Muscle of leg (tissue), 11 donors: Measurements from ENCODE around the gene ARHGAP44. TPM values are rescaled to one million over a fixed set of nuclear protein-coding genes. Genes with fewer than 3 reads are reported as not detected.

ENCODE experiments used
- DNase-seq: peaks from one replicate; pipeline ENCODE4 v3.0.0; 2013
- H3K27ac ChIP-seq: one replicate; pipeline ENCODE4 v1.5.1; 2013; ENCODE audit warnings: mild to moderate bottlenecking, low read length, control low read depth
- H3K27me3 ChIP-seq: one replicate; pipeline ENCODE4 v1.6.1; 2013; ENCODE audit warnings: low read length; ENCODE audit not compliant: control insufficient read depth, insufficient read depth
- H3K36me3 ChIP-seq: one replicate; pipeline ENCODE4 v1.6.1; 2013; ENCODE audit warnings: low read length; ENCODE audit not compliant: control insufficient read depth, insufficient read depth
- H3K4me1 ChIP-seq: one replicate; pipeline ENCODE4 v1.6.1; 2013; ENCODE audit warnings: low read length; ENCODE audit not compliant: control insufficient read depth, insufficient read depth
- H3K4me3 ChIP-seq: one replicate; pipeline ENCODE4 v1.5.1; 2013; ENCODE audit warnings: low read length, control low read depth
- H3K9me3 ChIP-seq: replicated peaks from 2 replicates; pipeline ENCODE4 v1.6.1; 2013; ENCODE audit warnings: low read depth, low read length; ENCODE audit not compliant: control insufficient read depth
- WGBS: methylation state at CpG from one replicate; pipeline ENCODE4 v1.1.5; 2013; ENCODE audit warnings: missing lambda C conversion rate; ENCODE audit not compliant: insufficient coverage; 5-methylcytosine and 5-hydroxymethylcytosine counted together
- polyA plus RNA-seq, 8 donors: library from polyadenylated mRNA; unstranded; fragments of 120-200 nt; gene quantifications; one replicate each; pipeline versions ENCODE4 v1.2.1 to v1.2.3, GENCODE V29; 2013; ENCODE audit warnings: inconsistent platforms in 1 of 8, low replicate concordance in 1 of 8; ENCODE audit not compliant: insufficient read length in 8 of 8, insufficient read depth in 1 of 8
- total RNA-seq: library from RNA; stranded (reverse); fragments of 120-200 nt; gene quantifications from one replicate; pipeline ENCODE4 v1.2.4, GENCODE V29; 2013

ARHGAP44 gene
- total and polyA plus RNA-seq, 9 donors, result 3.0 to 5.5 (median 4.5) TPM

DNA sequence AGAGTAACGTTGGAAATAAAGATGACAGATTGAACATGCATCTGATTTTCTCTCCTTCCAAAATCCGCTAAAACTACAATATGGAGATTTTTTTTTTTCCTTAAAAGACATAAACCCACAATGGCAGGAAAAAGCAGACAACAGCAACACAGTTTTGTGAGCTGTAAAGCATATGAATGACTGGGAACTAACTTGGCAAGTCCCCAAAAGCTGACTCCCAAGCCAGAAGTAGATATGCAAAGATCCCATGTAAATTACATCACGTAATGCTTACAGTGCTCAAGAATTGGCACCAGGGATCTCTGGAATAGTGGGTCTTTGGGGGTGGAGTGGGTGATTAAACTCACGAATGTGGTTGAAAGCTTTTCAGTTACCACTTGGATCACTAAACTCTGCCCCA is 121.9 kb downstream of the ARHGAP44 start:
- Histone ChIP-seq H3K9me3 (peaks cover 5% of the 10 kb centered on the region), H3K27ac (no peak overlapping the region), H3K36me3 (no peaks in the 10 kb centered on the region), H3K4me1 (no peaks in the 10 kb centered on the region), H3K27me3 (no peaks in the 10 kb centered on the region), H3K4me3 (no peak overlapping the region)
- no peak for DNase-seq
- no CpG with 5 or more reads among the region's 4 CpGs for WGBS

DNA sequence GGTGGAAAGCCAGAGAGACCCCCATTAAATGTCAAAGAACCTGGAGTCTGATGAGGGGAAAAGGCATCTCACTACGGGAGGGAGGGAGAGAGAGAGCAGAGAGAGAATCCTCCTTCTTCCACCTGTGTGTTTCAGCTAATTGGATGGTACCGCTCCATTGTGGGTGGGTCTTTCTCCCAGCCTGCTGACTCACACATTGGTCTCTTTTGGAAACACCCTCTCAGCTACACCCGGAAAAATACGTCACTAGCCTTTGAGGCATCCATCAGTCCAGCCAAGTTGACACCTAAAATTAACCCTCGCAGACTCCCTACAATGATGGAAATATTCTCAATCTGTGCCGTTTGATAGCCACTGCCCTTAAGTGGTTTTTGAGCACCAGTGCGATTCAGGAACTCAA is 128.1 kb downstream of the ARHGAP44 start:
- DNase-seq, result no peak
- WGBS, result 88% methylated on average over 4 of the region's 7 CpGs
- H3K36me3 ChIP-seq, result no peaks in the 10 kb centered on the region
- H3K4me3 ChIP-seq, result no peak overlapping the region
- H3K27me3 ChIP-seq, result no peaks in the 10 kb centered on the region
- H3K27ac ChIP-seq, result no peak overlapping the region
- no peaks in the 10 kb centered on the region for H3K4me1 ChIP-seq
- no peaks in the 10 kb centered on the region for H3K9me3 ChIP-seq

DNA sequence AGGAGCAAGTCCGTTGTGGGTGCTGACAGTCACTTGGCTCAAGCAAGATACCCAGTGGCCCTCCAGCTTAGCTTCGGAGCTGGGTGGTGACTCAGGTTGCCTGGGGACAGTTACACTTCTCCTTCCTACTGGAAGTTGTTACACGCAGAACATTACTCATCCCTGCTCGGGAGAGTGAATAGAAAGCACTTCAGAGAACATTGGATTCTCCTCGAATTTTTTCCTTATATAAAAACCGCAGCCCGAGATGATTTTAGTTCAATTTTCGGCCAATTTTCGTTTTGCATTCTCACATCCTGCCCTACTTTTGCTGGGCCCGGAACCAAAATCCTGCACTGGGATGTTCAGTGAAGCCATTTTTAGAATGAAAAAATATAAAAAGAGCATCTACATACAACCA is 128.8 kb downstream of the ARHGAP44 start:
- Histone ChIP-seq H3K4me1 (no peaks in the 10 kb centered on the region), H3K9me3 (no peaks in the 10 kb centered on the region), H3K4me3 (no peak overlapping the region), H3K27ac (no peak overlapping the region), H3K27me3 (no peaks in the 10 kb centered on the region), H3K36me3 (no peaks in the 10 kb centered on the region)
- DNase-seq, result peak; percentile 33
- WGBS, result 79% methylated on average over 7 of the region's 10 CpGs

DNA sequence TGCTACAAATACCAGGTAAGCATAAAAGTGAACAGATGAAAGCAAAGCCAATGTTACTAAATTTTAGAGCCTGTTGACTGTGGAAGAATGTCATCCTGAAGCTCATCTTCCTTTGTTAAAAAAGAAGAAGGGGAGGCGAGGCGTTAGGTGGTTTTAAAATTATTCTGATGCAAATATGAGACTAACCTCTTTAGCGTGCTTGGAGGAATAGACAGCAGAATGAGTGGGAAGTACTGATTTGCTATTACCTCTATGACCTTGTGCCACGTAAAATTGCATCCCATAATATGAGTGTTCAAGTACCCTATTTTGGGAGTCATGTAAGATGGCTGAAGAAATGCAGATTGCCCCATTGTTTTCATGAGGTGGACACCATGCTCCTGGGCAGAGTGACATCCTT is 132.8 kb downstream of the ARHGAP44 start:
- H3K4me1 ChIP-seq, result no peaks in the 10 kb centered on the region
- WGBS, result no CpG with 5 or more reads among the region's 4 CpGs
- H3K4me3 ChIP-seq, result no peak overlapping the region
- DNase-seq, result no peak
- no peak overlapping the region for H3K27ac ChIP-seq
- H3K27me3 ChIP-seq, result no peaks in the 10 kb centered on the region
- no peaks in the 10 kb centered on the region for H3K36me3 ChIP-seq
- no peaks in the 10 kb centered on the region for H3K9me3 ChIP-seq

DNA sequence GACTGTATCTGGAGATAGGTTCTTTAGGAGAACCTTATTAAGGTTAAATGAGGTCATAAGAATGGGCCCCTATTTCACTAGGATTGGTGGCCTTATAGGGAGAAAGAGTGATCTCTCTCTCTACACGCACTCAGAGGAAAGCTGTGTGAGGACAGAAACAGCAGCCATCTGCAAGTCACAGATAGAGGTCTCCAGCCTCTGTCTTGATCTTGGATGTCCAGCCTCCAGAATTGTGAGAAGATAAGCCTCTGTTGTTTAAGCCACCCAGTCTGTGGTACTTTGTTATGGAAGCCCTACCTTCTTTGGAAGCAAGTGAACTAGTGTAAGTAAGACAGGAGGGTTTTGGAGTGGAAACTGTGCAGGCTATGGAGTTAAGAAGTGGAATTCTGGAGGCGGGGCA is 135.3 kb downstream of the ARHGAP44 start:
- Histone ChIP-seq H3K27me3 (no peaks in the 10 kb centered on the region), H3K36me3 (no peaks in the 10 kb centered on the region), H3K4me3 (no peak overlapping the region), H3K9me3 (no peaks in the 10 kb centered on the region), H3K4me1 (no peaks in the 10 kb centered on the region), H3K27ac (no peak overlapping the region)
- DNase-seq, result no peak
- 100% methylated on average over 1 of the region's 2 CpGs for WGBS

GRCh38 chr17:12927001-12927400 is 137.7 kb downstream of the ARHGAP44 start:
- WGBS, result no CpG with 5 or more reads among the region's 1 CpG
- Histone ChIP-seq H3K36me3 (no peaks in the 10 kb centered on the region), H3K4me1 (no peaks in the 10 kb centered on the region), H3K27me3 (no peaks in the 10 kb centered on the region), H3K9me3 (no peaks in the 10 kb centered on the region), H3K4me3 (no peak overlapping the region), H3K27ac (no peak overlapping the region)
- no peak for DNase-seq

DNA sequence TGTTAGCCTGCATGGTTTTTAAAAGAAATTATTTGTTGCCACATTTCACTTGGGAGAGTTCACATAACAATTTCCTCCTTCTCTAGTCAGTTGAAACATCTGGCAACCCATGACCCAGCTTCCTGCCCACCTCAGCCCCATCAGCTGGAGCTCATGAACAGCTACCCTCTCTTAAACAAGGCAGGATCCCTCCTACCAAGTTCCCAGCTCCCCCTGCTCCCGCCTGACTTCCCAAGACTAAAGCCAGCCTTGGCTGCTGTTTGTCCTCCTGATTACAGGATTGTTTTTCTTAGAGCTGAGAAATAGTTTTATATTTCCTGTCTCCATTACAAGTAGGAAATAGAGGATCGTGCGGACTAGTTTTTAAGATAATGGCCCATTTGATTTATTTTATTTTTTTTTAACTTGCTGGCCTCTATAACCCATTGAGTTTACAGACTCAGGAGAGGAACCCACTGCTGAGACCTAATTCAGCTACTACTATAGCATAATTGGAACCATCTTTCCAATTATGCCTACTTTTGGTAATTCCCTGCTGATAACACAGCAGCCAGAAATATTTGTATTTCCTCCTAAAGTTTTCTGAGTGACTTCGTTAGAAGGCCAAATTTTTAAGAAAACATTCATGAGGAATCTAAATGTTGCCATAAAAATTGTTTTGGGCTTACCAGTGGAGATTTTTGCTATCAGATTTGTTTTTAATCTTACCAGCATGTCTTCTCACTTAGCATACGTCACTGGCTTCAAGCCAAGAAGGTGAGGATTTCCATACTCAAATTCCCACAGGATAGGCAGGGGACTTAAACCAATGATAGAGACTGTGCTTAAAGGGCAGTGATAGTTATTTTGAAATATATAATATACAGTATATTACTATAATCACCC is 138.5 kb downstream of the ARHGAP44 start:
- Histone ChIP-seq H3K9me3 (no peaks in the 10 kb centered on the region), H3K4me1 (no peaks in the 10 kb centered on the region), H3K27ac (peak overlapping the region; percentile 32), H3K36me3 (no peaks in the 10 kb centered on the region), H3K27me3 (no peaks in the 10 kb centered on the region), H3K4me3 (no peak overlapping the region)
- DNase-seq, result peak; percentile 62
- WGBS, result no CpG with 5 or more reads among the region's 5 CpGs

- no peaks in the 10 kb centered on the region for H3K4me1 ChIP-seq
- H3K27me3 ChIP-seq, result no peaks in the 10 kb centered on the region
- H3K36me3 ChIP-seq, result no peaks in the 10 kb centered on the region
- no peak overlapping the region for H3K27ac ChIP-seq
- no peak overlapping the region for H3K4me3 ChIP-seq
- WGBS, result 71% methylated on average over 1 of the region's 2 CpGs
- DNase-seq, result peak; percentile 4
- no peaks in the 10 kb centered on the region for H3K9me3 ChIP-seq
Observed at GRCh38 chr17:12928736-12929135, 139.4 kb downstream of the ARHGAP44 start.

DNA sequence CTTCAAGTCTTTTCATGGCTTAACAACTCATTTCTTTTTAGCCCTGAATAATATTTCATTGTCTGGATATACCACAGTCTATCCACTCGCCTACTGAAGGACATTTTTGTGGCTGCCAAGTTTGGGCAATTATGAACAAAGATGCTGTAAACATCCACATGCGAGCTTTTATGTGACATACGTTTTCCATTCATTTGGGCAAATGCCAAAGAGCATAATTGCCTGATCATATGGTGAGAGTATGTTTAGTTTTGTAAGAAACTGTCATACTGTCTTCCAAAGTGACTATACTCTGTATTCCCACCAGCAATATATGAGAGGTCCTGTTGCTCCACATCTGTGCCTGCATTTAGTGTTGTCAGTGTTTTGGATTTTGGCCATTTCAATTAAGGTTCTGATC is 147.2 kb downstream of the ARHGAP44 start:
- Histone ChIP-seq H3K36me3 (no peaks in the 10 kb centered on the region), H3K27me3 (no peaks in the 10 kb centered on the region), H3K27ac (no peak overlapping the region), H3K9me3 (no peaks in the 10 kb centered on the region), H3K4me1 (no peaks in the 10 kb centered on the region), H3K4me3 (no peak overlapping the region)
- DNase-seq, result no peak
- WGBS, result no CpG with 5 or more reads among the region's 3 CpGs

DNA sequence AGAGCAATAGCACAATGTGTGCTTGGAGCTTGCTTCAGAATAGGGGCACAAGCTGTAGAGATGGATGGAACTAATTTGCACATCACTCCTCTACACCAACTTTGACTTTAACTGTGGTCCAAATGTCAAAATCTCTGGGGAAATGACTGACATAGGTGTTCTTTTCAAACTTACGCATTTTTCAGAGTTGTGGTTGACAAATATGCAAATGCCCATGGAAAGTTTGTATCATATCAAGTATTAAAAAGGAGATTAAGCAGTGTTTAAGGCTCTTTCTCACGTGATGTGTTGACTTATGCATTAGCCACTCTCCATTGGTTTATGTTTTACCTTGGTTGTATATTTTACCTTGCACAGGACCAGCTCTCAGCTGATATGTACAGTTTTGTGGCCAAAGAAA is 151.4 kb downstream of the ARHGAP44 start:
- H3K4me3 ChIP-seq, result no peak overlapping the region
- no peaks in the 10 kb centered on the region for H3K27me3 ChIP-seq
- DNase-seq, result no peak
- WGBS, result no CpG with 5 or more reads among the region's 2 CpGs
- no peaks in the 10 kb centered on the region for H3K36me3 ChIP-seq
- no peak overlapping the region for H3K27ac ChIP-seq
- H3K4me1 ChIP-seq, result no peaks in the 10 kb centered on the region
- H3K9me3 ChIP-seq, result no peaks in the 10 kb centered on the region
